Keratinocyte (primary cell): ENCODE measurements around the gene GPS1. TPM values are rescaled to one million over a fixed set of nuclear protein-coding genes. Genes with fewer than 3 reads are reported as not detected.

Experiments
- DNase-seq: peaks from one replicate; pipeline ENCODE4 v3.0.0-alpha.2; 2011; ENCODE audit warnings: low read depth, missing footprints, low spot score
- FAIRE-seq: peaks from 2 replicates; lab custom pipeline; 2011; peaks lifted over from hg19 to GRCh38; lab: Jason Lieb, UNC
- H2AFZ ChIP-seq: 2 replicates; pipeline ENCODE4 v1.6.0; 2012; ENCODE audit warnings: low read length, control low read depth, inconsistent platforms; ENCODE audit not compliant: control insufficient read depth
- H3K27ac ChIP-seq: 2 replicates; pipeline ENCODE4 v1.5.1; 2011; ENCODE audit warnings: low read length; ENCODE audit not compliant: control insufficient read depth, insufficient read depth
- H3K27me3 ChIP-seq: 3 replicates; pipeline ENCODE4 v1.6.0; 2011; ENCODE audit warnings: low read length; ENCODE audit not compliant: control insufficient read depth, insufficient read depth; ENCODE audit errors: extremely low read depth
- H3K36me3 ChIP-seq, 2 experiments: 2 replicates in 1 of 2; 3 replicates in 1 of 2; pipeline ENCODE4 v1.5.1; 2011; ENCODE audit warnings: low read length in 2 of 2, mild to moderate bottlenecking in 1 of 2; ENCODE audit not compliant: control insufficient read depth in 2 of 2, insufficient read depth in 2 of 2; ENCODE audit errors: extremely low read depth in 1 of 2
- H3K4me1 ChIP-seq: 3 replicates; pipeline ENCODE4 v1.5.1; 2011; ENCODE audit warnings: low read length; ENCODE audit not compliant: control insufficient read depth, insufficient read depth; ENCODE audit errors: extremely low read depth
- H3K4me2 ChIP-seq: 3 replicates; pipeline ENCODE4 v1.6.0; 2011; ENCODE audit warnings: low read depth, low read length; ENCODE audit not compliant: control insufficient read depth, insufficient read depth; ENCODE audit errors: extremely low read depth
- H3K4me3 ChIP-seq, 3 experiments: fragments of 200-600 bp in 1 of 3; sonication (generic) in 1 of 3; 2 replicates in 2 of 3; 3 replicates in 1 of 3; pipeline ENCODE4 v1.5.1; 2011 to 2016; ENCODE audit warnings: low read length in 3 of 3, mild to moderate bottlenecking in 3 of 3, control low read depth in 2 of 3, inconsistent platforms in 1 of 3, low read depth in 1 of 3, mixed read lengths in 1 of 3, mixed run types in 1 of 3, moderate library complexity in 1 of 3; ENCODE audit not compliant: control insufficient read depth in 2 of 3, insufficient read depth in 2 of 3; ENCODE audit errors: extremely low read depth in 1 of 3
- H3K79me2 ChIP-seq: 2 replicates; pipeline ENCODE4 v1.6.0; 2012; ENCODE audit warnings: low read length; ENCODE audit not compliant: control insufficient read depth, insufficient read depth
- H3K9ac ChIP-seq: 3 replicates; pipeline ENCODE4 v1.6.0; 2011; ENCODE audit warnings: low read length; ENCODE audit not compliant: control insufficient read depth, insufficient read depth; ENCODE audit errors: extremely low read depth
- H3K9me1 ChIP-seq: 3 replicates; pipeline ENCODE4 v1.6.0; 2011; ENCODE audit warnings: low read length; ENCODE audit not compliant: control insufficient read depth, insufficient read depth; ENCODE audit errors: extremely low read depth
- H3K9me3 ChIP-seq: 2 replicates; pipeline ENCODE4 v1.5.1; 2012; ENCODE audit warnings: low read depth, low read length; ENCODE audit not compliant: control insufficient read depth
- H4K20me1 ChIP-seq: 3 replicates; pipeline ENCODE4 v1.6.0; 2011; ENCODE audit warnings: low read length; ENCODE audit not compliant: control insufficient read depth, insufficient read depth; ENCODE audit errors: extremely low read depth
- CTCF ChIP-seq, 3 experiments: IDR thresholded peaks in 1 of 3; conservative IDR thresholded peaks in 1 of 3; optimal IDR thresholded peaks in 1 of 3; 2 replicates in 2 of 3; 3 replicates in 1 of 3; pipeline versions ENCODE3 to v1.5.1; 2011; ENCODE audit warnings: low read length in 3 of 3, mild to moderate bottlenecking in 3 of 3, moderate library complexity in 2 of 3, control low read depth in 1 of 3, inconsistent platforms in 1 of 3; ENCODE audit not compliant: insufficient read depth in 2 of 3; ENCODE audit errors: extremely low read depth in 1 of 3
- EZH2 ChIP-seq: IDR thresholded peaks from one replicate; pipeline ENCODE4 v1.6.1; 2012; ENCODE audit warnings: inconsistent platforms, mild to moderate bottlenecking, low read length, moderate library complexity
- dilution Hi-C: fragments of 300-500 bp; cut with MboI; formaldehyde crosslinking; loops from one replicate; pipeline ENCODE4 v1.7.0; 2020; ENCODE audit warnings: low sequenced_read_pairs; ENCODE audit not compliant: extremely low pct_ligation_motif_present
- polyA plus RNA-seq, 5 experiments: library from polyadenylated mRNA; depleted of rRNA in 3 of 5; stranded (reverse) in 3 of 5; stranded (forward) in 1 of 5; unstranded in 1 of 5; fragments of >200 nt; gene quantifications; 1 replicate in 1 of 5; 2 replicates in 3 of 5; 3 replicates in 1 of 5; pipeline versions ENCODE4 v1.2.1 to v1.2.3, GENCODE V29; 2011 to 2012; ENCODE audit warnings: missing spikeins in 2 of 5, low read depth in 1 of 5, low replicate concordance in 1 of 5

GPS1 gene
- polyA plus RNA-seq, 1 donor (not counting 4 experiments of a cell fraction or from before 2014, with no cell fraction given): 60.4 TPM

GRCh38 chr17:82010575-82011525 lies 40.8 kb upstream of the GPS1 start:
- H3K4me1 ChIP-seq: peaks cover 30% of the 10 kb centered on the region
- dilution Hi-C loops: no loop called here
- H3K4me3 ChIP-seq: no peak overlapping the region
- H3K27me3 ChIP-seq: no peaks in the 10 kb centered on the region
- H3K9me3 ChIP-seq: no peaks in the 10 kb centered on the region
- TF ChIP-seq CTCF (optimal IDR thresholded peaks at IDR 0.05 in 1 of 3, IDR thresholded peaks at IDR 0.05 in 1 of 3, conservative IDR thresholded peaks at IDR 0.05 in 1 of 3; ENCODE audit: extremely low read depth in 1 of 3, insufficient read depth in 2 of 3, low read length in 3 of 3) (no peak), EZH2 (no peak)
- FAIRE-seq: no peak
- no peaks in the 10 kb centered on the region for H3K79me2 ChIP-seq
- no peak overlapping the region for H2AFZ ChIP-seq
- no peaks in the 10 kb centered on the region for H4K20me1 ChIP-seq
- no peak overlapping the region for H3K9ac ChIP-seq
- H3K4me2 ChIP-seq: no peak overlapping the region
- no peaks in the 10 kb centered on the region for H3K9me1 ChIP-seq
- H3K36me3 ChIP-seq: no peaks in the 10 kb centered on the region
- no peak overlapping the region for H3K27ac ChIP-seq
- no peak for DNase-seq

- dilution Hi-C loops: no loop called here
- H3K27me3 ChIP-seq: no peaks in the 10 kb centered on the region
- DNase-seq: no peak
- TF ChIP-seq EZH2: no peak
- TF ChIP-seq CTCF (optimal IDR thresholded peaks at IDR 0.05 in 1 of 3, IDR thresholded peaks at IDR 0.05 in 1 of 3, conservative IDR thresholded peaks at IDR 0.05 in 1 of 3; ENCODE audit: extremely low read depth in 1 of 3, insufficient read depth in 2 of 3, low read length in 3 of 3): no peak
- no peaks in the 10 kb centered on the region for H3K9me3 ChIP-seq
- H4K20me1 ChIP-seq: no peaks in the 10 kb centered on the region
- no peak for FAIRE-seq
- no peaks in the 10 kb centered on the region for H3K36me3 ChIP-seq
- H3K27ac ChIP-seq: no peak overlapping the region
- H3K4me3 ChIP-seq: no peak overlapping the region
- H3K9ac ChIP-seq: no peak overlapping the region
- H3K79me2 ChIP-seq: no peaks in the 10 kb centered on the region
- no peaks in the 10 kb centered on the region for H3K9me1 ChIP-seq
- no peak overlapping the region for H3K4me2 ChIP-seq
- H3K4me1 ChIP-seq: peaks cover 21% of the 10 kb centered on the region
- H2AFZ ChIP-seq: no peak overlapping the region
Measured at GRCh38 chr17:82011617-82012187, 40.0 kb upstream of the GPS1 start.
